Measurements from ENCODE around the gene B4GAT1. TPM values are rescaled to one million over a fixed set of nuclear protein-coding genes. Genes with fewer than 3 reads are reported as not detected.

The B4GAT1 gene
- total and polyA plus RNA-seq, 2 of the 13 experiments (the other 11 are each of a cell fraction or from before 2014, with no cell fraction given) = 40.4 to 109 TPM

GRCh38 chr11:66367561-66368312 is 20.3 kb upstream of the B4GAT1 start:
- ATAC-seq (no peak), FAIRE-seq (no peak), DNase-seq (ENCODE audit: low spot score) (no peak)
- intact Hi-C loops (cut with micrococcal nuclease; ENCODE audit: unreplicated experiment) = no loop called here
- Histone ChIP-seq H3K27ac (ENCODE audit: extremely low read length, insufficient read depth, low read length) (no peak overlapping the region), H4K20me1 (ENCODE audit: insufficient read depth, low read length) (no peaks in the 10 kb centered on the region; the same call in 1 of the 2 replicates), H3K9ac (ENCODE audit: insufficient read depth, low read depth, low read length) (no peak overlapping the region), H3K79me2 (ENCODE audit: insufficient read depth, low read length) (no peaks in the 10 kb centered on the region), H3K27me3 (ENCODE audit: control insufficient read depth in 1 of 2, insufficient read depth in 2 of 2, low read length in 2 of 2) (no peaks in the 10 kb centered on the region), H3K4me1 (ENCODE audit: insufficient read depth, low read length) (peaks cover 49% of the 10 kb centered on the region), H3K36me3 (replicated peaks in 1 of 2; ENCODE audit: control insufficient read depth in 1 of 2, insufficient read depth in 2 of 2, low read length in 2 of 2) (peaks cover 0 to 5% of the 10 kb centered on the region in 2 experiments; a peak in 1 of 5 replicates), H2AFZ (ENCODE audit: low read length) (no peak overlapping the region), H3K9me3 (ENCODE audit: low read length) (no peaks in the 10 kb centered on the region), H3K4me2 (ENCODE audit: low read depth, low read length) (no peak overlapping the region), H3K4me3 (replicated peaks in 1 of 3; ENCODE audit: insufficient read depth in 1 of 3, low read depth in 2 of 3, low read length in 3 of 3) (no peak overlapping the region)
- in situ Hi-C loops (cut with HindIII; ENCODE audit: extremely low pct_ligation_motif_present, low pct_unique_long_range_greater_than_20kb) = no loop called here
- TF ChIP-seq PRDM15 (CRISPR knock-in tag; IDR thresholded peaks at IDR 0.05) (no peak), POLR2AphosphoS5 (IDR thresholded peaks at IDR 0.05; ENCODE audit: low read depth, low read length) (peak; percentile 34; the same call in 1 of the 2 replicates), POLR2G (IDR thresholded peaks at IDR 0.05; ENCODE audit: low read depth, low read length) (peak; percentile 25), ZBTB20 (CRISPR knock-in tag; IDR thresholded peaks at IDR 0.05; ENCODE audit: borderline replicate concordance, low read depth) (no peak), SOX6 (IDR thresholded peaks at IDR 0.05) (no peak), SOX6 (CRISPR knock-in tag; IDR thresholded peaks at IDR 0.05) (0 out of 2 replicates have a peak, but pooled peaks have one; percentile 24), ZSCAN21 (CRISPR knock-in tag; IDR thresholded peaks at IDR 0.05; ENCODE audit: borderline replicate concordance) (0 out of 2 replicates have a peak, but pooled peaks have one; percentile 37), AGO1 (IDR thresholded peaks at IDR 0.05; ENCODE audit: low read depth, low read length, poor library complexity, severe bottlenecking) (peak; percentile 91), MLLT10 (CRISPR knock-in tag; IDR thresholded peaks at IDR 0.05) (no peak), ZC3H13 (CRISPR knock-in tag; IDR thresholded peaks at IDR 0.05) (peak; percentile 13; the same call in 1 of the 2 replicates), AGO2 (optimal IDR thresholded peaks at IDR 0.05; ENCODE audit: low read depth, low read length) (peak; percentile 94), HNRNPUL1 (IDR thresholded peaks at IDR 0.05; ENCODE audit: low read depth, low read length) (no peak), ZNF850 (CRISPR knock-in tag; conservative IDR thresholded peaks at IDR 0.05) (no peak), ZNF354B (CRISPR knock-in tag; IDR thresholded peaks at IDR 0.05) (no peak)
- 85% methylated on average over 8 of the region's 15 CpGs for WGBS (ENCODE audit: low lambda C conversion rate)
- no TSS peak for BruUV-seq (replicated peaks)
- CTCF ChIA-PET (ENCODE audit: low intra/inter-chr PET ratio, low total read pairs) = no interaction called here
- POLR2A ChIA-PET = no interaction called here
